GM19467 (cell line): ENCODE results near the gene SLC34A3.

Experiments used
- ATAC-seq: cut with Tn5 transposase; IDR thresholded peaks from one replicate; pipeline ENCODE4 v1.9.1; 2021; ENCODE audit warnings: mild to moderate bottlenecking, moderate library complexity; ENCODE audit not compliant: unreplicated experiment

SLC34A3 gene

DNA sequence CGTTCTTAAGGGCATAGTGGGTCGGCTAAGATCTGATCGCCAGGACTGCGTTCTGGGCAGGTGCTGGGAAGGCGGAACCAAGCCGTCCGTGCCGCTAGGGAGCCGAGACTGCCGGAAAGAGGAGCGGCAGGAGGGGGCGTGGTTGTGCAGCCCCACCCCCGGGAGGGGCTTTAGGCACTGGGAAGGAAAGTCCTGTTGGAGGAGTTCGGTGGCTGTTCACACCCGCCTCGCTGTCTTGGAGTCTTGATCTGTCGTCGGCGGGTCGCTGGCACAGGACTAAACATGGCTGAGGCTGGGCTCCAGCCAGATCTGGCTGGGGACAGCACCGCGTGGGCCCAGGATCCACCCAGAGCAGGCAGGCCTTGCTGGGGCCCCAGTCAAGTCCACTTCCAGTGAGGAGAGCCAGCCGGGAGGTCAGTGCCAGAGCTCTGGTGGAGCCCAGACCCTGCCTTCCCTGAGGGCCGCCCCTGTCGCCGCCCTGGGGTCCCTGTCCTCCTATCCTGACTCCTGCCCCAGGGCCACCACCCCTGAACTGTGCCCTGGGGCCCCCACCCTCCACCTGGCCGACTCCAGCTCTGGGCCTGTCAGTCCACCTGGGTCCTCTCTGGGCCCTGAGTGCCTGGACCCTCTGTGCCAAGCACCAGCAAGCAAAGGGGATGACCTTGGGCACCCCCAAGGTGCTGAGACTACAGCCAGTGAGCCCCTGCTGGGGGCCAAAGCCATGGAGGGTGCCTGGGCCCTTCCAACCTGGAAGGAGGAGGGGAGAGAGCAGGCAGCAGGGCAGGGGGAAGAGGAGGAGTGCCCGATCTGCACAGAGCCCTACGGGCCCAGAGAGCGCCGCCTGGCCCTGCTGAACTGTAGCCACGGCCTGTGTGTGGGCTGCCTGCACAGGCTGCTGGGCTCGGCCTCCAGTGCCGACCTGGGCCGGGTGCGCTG lies 13.2 kb upstream of the SLC34A3 start:
- ATAC-seq = no peak

DNA sequence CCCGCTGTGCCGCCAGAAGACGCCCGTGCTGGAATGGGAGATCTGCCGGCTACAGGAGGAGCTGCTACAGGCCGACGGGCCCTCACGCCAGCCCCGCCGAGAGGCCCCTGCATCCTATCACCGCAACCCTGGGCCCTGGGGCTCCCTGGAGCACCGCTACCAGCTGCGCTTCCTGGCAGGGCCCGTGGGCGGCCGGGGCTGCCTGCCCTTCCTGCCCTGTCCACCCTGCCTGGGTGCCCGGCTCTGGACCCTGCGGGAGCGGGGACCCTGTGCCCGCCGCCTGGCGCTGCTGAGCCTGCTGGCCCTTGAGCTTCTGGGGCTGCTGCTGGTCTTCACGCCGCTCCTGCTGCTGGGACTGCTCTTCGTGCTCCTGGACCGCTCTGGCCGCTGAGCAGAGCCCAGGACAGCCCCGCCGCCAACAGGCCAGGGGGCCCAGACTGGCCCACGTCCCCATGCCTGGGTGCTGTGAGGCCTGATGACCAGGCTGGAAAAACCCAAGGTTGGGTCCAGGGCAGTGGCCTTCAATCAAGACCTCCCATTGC lies 12.4 kb upstream of the SLC34A3 start:
- ATAC-seq = no peak

DNA sequence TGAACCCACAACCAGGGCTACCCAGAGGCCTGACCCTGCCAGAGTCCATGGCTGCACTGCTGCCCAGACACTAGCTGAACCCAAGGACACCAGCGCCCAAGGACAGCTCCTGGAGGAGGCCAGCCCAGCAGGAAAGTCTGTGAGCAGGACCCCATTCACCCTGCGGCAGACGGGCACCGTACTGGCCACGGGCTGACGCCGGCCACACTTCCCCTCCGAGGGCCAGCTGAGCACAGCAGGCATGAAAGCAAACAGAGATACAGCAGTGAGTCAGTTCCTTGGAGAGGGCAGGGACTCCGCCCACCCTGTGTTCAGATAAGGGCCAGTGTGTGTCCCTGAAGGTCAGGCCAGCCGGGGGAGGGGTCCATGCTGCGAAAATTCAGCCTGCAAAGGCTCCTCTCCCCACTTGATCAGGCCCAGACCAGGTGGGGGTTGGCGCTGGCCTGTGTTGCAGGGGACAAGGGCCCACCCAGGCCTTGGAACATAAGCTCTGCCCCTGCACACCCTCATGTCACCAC lies 11.9 kb upstream of the SLC34A3 start:
- ATAC-seq = no peak

DNA sequence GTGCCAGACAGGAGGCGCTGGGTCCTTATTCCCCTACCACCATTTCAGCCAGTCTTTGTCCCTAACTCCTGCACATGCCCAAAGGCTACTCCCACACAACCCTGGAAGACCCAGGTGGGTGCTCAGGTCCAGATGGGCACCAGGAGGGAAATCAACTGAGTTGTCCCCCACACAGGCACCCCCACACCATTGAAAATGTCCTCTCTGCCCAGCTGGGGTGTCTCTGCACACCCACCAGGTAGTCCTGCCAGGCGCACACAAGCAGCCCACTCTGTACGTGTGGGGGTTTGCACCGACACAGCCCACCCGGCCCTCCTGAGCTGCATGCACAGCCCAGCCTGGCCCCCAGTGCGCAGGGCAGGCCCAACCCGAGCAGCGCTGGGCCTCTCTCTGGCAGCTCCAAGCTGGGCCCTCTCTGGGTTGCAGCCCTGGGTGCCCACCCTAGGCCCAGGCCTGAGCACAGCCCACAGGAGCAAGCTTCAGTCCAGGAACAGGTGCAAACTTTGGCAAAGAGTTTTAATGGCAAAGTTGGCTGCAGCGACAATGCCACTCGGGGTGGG lies 10.9 kb upstream of the SLC34A3 start:
- ATAC-seq = no peak

DNA sequence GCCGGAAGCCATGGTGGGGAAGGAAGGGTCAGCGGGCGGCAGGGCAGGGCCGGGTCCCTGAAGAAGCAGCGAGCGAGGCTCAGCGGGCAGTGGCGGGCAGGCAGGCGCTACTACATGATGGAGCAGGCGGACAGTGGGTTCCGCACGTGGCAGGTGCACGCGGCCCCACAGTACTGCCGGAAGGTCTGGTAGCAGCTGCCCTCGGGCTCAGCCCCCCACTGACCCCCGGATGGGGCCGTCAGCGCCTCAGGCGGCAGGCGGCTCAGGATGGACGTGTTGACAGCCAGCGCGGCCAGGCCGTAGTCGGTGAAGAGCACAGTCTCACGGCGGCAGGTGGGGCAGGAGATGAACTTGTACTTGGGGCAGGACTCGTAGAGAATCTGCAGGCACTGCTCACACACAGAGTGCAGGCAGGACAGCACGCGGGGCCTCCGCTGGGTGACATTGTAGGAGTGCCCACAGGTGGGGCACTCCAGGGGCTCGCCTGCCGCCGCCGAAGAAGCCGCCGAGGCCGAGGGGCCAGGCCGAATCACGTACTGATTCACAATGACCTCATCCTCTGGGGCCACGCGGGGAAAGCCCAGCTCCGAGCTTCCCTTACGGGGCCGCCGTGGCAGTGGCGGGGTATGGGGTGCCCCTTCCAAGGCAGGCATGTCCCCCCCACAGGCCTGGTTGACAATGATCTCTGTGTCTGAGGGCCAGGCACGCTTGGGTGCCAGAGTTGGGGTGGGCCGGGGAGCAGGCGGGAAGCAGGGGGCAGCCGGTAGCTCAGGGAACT lies 10.2 kb upstream of the SLC34A3 start:
- no peak for ATAC-seq

DNA sequence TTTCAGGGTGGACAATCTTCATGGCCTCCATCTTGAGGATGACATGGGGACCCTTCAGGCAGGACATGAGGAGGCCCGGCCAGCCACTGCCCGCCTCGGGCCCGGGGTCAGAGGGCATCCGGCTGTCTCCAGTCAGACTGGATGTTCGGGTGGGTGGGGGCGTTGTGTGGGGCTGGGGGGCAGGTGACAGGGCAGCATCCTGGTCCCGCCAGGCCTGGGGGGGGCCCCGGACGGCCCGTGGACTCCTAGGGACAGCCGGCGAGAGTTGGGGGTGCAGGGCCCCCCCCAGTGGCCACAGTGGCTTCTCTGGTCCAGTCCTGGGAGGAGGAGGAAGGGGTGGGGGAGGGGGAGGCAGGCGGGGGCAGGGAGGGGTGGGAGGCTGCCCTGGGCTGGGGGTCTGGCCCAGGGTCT lies 9.6 kb upstream of the SLC34A3 start:
- ATAC-seq = no peak

DNA sequence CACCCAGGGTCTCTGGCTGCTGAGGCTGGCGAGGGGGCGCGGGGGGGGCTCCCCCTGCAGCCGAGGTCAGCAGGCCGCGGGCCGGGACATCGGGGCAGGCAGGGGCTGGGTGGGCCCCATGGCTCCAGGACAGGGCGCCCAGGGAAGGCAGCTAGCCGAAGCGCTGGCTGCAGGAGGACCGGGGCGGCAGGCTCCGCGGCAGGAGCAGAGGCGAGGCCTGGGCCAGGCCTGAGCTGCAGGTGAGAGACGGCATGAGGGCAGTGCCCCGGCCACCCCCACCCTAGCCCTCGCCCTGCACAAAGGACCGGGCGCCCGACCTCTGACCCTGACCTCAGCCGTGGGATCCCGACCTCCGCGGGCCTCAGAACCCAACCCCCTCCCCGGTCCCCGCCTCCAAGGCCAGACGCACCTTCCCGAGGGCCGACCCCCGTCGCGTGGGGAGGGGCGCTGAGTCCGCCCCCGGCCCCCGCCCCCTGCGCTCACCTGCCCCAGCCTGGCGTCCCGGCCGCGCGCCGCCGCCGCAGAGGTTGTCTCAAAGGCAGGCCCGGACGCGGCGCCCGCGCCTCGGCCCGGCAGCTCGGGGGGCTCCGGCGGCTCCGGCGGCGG lies 9.1 kb upstream of the SLC34A3 start:
- no peak for ATAC-seq

DNA sequence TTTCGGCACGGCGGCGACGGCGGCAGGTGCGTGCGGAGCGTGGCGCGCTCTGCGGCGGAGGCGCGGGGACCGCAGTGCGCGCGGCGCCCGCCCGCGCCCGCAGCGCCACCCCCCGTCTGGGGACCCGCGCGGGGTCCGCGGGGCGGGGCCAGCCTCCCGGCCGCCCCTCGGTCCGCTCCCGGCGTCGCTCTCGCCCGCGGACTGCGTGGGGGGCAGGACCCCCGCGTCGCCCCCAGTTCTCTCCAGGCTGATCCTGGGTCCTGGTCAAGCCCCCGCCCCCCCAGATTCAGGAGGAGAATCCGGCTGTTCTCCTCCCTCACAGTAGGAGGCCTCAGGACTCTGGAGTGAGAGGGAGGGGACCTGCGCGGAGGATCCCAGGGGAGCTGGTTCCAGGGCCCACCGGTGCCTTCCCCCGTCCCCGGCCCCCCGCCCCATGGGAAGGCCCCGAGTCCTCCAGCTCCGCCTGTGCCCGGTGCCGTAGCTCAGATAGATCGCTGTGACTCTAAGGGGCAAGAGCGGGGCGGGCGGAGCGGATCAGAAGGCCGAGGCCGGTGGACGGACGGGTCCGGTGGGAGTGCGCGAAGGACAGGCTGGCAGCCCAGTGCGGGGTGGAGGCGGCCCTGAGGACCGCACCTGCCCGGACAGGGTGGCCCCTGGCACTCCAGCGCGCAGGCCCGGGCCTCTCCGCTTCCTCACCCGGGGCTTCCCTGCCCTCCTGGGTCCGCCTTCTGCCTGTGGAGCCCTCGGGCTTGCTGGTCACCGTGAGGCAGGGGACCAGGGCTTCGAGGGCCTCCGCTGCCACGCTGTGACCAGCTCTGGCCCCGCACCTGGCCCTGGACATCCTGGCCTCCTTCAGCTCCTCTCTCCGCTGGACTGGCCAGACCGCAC lies 8.3 kb upstream of the SLC34A3 start, which contains the start of gene RNF208:
RNF208 (minus strand) TSS at position 51 of the 888 bp plus-strand sequence. CDS start 1,028 bp downstream, outside the sequence.
- ATAC-seq = no peak

DNA sequence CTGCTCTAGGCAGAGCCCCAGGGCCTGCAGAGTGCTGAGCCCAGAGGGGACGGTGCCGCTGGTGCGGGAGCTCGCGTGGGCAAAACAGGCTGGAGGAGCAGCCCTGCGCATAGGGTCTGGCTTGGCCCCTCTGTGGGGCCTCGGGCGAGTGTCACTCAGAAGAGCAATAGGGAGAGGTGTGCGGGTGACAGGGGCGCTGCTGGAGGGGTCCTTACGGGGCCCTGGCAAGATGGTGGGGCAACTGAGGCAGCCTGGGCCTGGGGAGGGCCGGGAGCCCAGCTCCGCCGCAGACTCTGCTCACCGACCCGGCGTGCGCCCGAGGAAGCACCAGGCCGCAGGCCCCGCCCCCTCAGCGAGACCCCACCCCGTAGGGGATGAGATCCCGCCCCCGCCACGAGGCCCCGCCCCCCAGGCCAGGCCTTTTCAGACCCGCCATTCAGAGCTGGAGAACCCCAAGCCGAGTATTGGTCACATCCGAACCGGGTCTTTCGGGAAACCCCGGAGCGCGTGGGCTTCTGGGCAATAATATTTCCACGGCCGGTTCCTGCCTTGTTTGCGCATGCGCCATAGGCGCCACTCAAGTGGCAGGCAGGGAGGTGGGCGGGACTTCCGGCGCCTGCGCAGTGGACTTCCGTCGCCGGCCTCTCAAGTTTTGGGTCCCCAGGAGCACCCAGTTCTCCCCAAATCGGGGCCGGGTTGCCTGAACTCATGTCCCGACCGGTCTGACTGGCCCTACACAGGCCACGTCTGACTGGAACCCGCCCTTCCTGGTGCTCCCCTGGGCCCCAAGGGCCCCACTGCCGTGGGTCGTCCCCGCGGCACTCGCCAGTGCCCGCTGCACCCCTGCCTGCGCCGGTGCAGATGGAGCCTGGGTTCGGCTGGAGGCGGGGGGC lies 7.4 kb upstream of the SLC34A3 start:
- ATAC-seq = peak; percentile 74

DNA sequence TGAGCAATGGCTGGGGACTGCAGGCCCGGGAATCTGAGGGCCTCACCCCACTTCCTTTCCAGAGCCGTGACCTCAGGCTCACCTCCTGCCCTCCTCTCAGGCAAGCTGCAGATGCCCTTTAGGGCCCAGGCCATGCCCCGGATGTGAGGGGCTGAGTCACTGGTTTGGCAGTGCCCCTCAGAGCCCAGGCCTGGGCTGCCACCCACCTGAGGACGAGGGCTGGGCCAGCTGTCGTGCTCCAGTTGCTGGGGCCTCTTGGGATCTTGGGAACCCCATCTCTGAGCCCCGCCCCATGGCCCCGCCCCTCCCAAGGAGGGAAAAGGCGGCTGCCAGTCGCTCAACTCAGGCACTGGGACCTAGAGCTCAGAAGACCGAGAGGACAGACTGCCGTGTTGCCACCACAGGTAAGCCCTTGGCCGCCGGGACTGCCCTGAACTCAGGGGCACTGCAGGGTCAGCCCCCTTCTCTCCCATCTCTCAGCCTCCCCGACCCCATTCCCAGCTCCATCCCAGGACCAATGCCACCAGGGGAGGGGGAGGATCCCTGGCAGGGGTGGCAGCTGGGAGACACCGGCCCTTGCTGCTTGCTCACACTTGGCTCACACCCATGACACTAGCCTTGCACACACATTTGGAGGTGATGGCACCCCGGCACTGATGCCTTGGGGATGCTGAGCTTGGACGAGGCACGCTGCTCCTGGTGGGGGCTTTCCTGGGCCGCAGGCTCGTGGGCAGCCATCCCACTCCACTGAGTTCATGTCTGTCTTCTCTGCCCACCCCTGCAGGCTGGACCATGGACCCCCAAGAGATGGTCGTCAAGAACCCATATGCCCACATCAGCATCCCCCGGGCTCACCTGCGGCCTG lies 5.6 kb upstream of the SLC34A3 start, which contains the start of gene CYSRT1:
CYSRT1 (plus strand) TSS at position 345 of the 865 bp plus-strand sequence; CDS start at position 793, 448 bp downstream.
- no peak for ATAC-seq

DNA sequence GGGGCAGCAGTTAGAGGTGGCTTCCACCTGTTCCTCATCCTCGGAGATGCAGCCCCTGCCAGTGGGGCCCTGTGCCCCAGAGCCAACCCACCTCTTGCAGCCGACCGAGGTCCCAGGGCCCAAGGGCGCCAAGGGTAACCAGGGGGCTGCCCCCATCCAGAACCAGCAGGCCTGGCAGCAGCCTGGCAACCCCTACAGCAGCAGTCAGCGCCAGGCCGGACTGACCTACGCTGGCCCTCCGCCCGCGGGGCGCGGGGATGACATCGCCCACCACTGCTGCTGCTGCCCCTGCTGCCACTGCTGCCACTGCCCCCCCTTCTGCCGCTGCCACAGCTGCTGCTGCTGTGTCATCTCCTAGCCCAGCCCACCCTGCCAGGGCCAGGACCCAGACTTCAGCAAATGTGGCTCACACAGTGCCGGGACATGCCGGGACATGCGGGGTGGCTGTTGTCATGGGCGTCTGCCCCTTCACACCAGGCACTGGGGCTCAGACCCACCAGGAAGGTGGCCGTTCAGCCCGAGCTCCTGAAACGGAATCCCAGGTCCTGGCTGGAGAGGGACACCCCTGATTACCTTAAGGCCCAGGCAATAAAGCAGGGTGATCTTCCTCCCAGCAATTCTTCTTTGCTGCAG lies 4.9 kb upstream of the SLC34A3 start:
- no peak for ATAC-seq

DNA sequence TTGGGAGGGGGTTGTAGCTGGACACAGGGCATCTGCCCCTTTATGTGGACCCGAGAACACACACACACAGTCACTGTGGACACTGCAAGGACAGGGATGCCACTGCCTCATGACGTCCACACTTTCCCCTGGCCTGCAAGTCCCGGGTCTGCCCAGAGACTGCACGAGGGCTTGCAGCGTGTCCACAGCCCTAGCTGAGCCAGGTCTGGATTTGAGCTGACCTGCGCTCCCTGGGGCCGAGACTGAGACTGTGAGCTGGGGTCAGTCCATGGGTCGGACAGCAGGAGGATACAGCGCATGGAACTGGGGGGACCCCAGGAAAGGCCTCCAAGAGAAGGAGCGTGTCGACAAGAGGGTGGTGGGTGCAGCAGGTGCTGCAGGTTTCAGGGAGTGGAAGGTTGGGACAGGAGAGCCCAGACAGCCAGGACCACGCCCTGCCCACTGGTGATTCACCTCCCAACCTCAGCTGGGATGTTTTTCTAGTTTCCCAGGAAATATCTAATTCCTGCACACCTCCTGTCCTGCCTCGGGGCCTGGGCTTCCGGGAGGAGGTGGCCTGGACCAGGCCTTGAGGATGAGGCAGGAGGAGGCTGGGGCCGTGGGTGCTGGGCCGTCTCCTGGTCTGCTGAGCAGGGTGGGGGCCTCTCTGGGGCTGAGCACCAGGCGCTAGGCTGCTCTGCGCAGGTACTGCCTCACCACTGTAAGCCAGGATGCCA lies 4.2 kb upstream of the SLC34A3 start:
- ATAC-seq = no peak

DNA sequence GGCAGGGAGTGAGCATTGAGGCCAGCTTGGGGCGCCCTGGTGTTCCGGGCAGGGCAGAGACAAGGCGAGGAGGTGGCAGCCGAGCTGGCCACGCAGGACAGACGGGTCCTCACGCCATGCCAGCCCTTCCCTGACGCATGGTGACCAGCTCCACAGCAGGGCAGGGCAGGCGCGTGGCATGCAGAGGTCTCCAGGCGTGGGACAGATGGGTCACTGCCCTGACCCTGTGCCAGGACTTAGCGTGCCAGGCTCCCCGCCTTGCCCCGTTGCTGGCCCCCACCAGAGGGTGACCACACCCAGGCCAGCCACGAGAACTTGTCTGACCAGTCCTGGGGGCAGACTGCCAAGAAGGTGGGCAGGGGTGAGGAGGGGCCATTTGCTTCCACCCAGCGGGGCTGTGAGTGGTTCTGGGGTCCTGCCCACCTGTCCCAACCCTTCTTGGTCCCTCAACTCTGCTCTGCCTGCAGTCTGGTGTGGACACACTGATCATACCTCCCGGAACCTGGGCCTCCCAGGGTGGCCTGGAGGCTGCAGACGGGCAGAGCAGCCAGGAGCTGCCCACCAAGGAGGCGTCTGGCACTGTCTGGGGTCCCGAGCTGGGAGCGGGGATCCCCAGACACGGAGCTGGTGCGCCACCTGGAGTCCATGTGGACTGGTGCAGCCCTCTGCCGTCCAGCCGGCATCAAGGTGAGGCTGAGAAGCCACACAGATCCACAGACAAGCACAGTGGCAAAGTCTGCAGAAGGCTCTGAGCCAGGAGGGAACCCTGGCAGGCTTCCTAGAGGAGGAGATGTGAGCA lies 3.4 kb upstream of the SLC34A3 start, which contains the start of gene RNF224:
RNF224 (plus strand) TSS at position 449 of the 799 bp plus-strand sequence. CDS start 834 bp downstream, outside the sequence.
- no peak for ATAC-seq

DNA sequence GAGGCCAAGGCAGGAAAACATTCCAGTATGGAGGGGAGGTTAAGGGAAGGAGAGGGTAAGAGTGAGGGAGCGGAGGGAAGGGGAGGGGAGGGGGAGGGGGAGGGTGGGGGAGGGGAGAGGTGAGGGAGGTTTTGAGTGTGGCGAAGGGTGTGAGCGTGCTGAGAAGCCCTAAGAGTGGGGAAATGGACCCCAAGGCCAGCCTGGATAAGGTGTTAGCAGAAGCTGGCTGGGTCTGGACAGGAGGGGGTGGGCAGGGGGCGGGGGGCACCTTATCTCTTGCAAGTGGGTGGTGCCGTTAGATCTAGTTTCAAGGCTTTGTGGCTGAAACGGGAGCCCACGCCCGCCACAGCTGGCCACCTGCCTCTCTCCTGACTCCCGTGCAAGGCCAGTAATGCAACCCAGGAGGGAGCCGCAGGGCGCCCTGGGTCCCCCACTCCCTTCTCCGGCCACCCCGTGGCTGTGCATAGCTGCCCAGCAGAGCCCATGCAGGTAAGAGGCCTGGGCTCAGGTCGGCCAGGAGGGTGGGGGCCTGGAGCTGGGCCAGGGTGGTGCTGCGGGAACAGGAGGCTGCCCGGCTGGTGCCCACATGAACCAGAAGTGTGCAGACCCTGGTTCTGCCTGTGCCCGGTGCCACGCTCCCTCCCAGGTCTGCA lies 2.7 kb upstream of the SLC34A3 start:
- ATAC-seq = no peak

DNA sequence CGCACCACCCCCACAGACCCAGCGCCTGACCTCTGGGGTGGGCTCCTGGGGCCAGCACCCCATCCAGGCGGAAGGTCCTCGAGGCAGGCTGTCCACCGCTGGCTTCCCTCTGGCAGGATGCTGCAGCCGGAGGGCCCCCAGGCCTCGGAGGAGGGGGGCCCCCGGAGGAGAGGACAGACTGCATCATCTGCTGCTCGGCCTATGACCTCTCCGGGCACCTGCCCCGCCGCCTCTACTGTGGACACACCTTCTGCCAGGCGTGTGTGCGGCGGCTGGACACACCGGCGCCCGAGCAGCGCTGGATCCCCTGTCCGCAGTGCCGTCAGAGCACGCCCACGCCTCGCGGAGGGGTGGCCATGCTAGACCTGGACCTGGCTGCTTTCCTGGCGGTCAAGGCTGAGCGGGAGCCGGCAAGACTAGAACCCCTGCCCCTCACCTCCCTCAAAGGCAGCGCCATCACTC lies 2.2 kb upstream of the SLC34A3 start:
- ATAC-seq = no peak
